Activated CD4-positive, alpha-beta T cell treated with anti-CD3 and anti-CD28 coated beads, Interleukin-2, amount 10 ng/mL, durations not matched to agents 7 days and 5 days (primary cell): Measurements from ENCODE around the gene SPTLC2. TPM values are rescaled to one million over a fixed set of nuclear protein-coding genes. Genes with fewer than 3 reads are reported as not detected.
"Not testable (repeated sequence)": the region's sequence is repeated elsewhere in the genome, so short reads cannot be mapped to it uniquely, and the experiment has no call there.

Experiments
- CTCF ChIA-PET: fragments of 350-600 bp; sonication (Branson Sonifier 250); formaldehyde crosslinking; loops from one replicate; lab custom pipeline; 2021; ENCODE audit warnings: antibody characterized with exemption; lab: Charles Lee
- POLR2A ChIA-PET: fragments of 350-600 bp; sonication (Branson Sonifier 250); formaldehyde crosslinking; loops from one replicate; lab custom pipeline; 2021; ENCODE audit warnings: antibody characterized with exemption; lab: Charles Lee
- DNase-seq: peaks from one replicate; pipeline ENCODE4 v3.0.0-alpha.2; 2020
- H3K27ac Mint-ChIP-seq: one replicate; pipeline ENCODE4 v1.8.0; 2021; ENCODE audit warnings: mild to moderate bottlenecking, moderate library complexity, mixed read lengths
- H3K27me3 Mint-ChIP-seq: one replicate; pipeline ENCODE4 v1.8.0; 2021; ENCODE audit warnings: mixed read lengths
- H3K36me3 Mint-ChIP-seq: one replicate; pipeline ENCODE4 v1.8.0; 2021; ENCODE audit warnings: low read depth, mixed read lengths
- H3K4me1 Mint-ChIP-seq: one replicate; pipeline ENCODE4 v1.8.0; 2021; ENCODE audit warnings: mixed read lengths
- H3K4me3 Mint-ChIP-seq: one replicate; pipeline ENCODE4 v1.8.0; 2021; ENCODE audit warnings: mild to moderate bottlenecking, moderate library complexity, mixed read lengths
- H3K9me3 Mint-ChIP-seq: one replicate; pipeline ENCODE4 v1.8.0; 2021; ENCODE audit warnings: mixed read lengths
- total RNA-seq, 2 experiments: library from RNA; stranded (reverse); gene quantifications; one replicate each; pipeline ENCODE4 v1.2.3, GENCODE V29; 2021

The SPTLC2 gene
- total RNA-seq: 10 to 100 TPM; 54.2 to 64.4 TPM

GRCh38 chr14:77616454-77617229 is at the start of gene SPTLC2:
SPTLC2 (minus strand) TSS chr14:77616637; CDS start chr14:77616579, 58 bp downstream.
- H3K27ac Mint-ChIP-seq: peak within 1 kb of the TSS; percentile 88
- ChIA-PET POLR2A (no interaction called here), CTCF (interaction anchor here (0.6 kb wide), 1 partner anchor 23 kb away, joined by 3 read pairs; no protein-coding TSS in a partner anchor)
- peak; percentile 98 for DNase-seq
- H3K9me3 Mint-ChIP-seq: peaks cover 2% of the 10 kb centered on the region
- peak within 1 kb of the TSS; percentile 88 for H3K4me3 Mint-ChIP-seq
- peaks cover 21% of the 10 kb centered on the region for H3K36me3 Mint-ChIP-seq
- peaks cover 40% of the 10 kb centered on the region for H3K4me1 Mint-ChIP-seq
- H3K27me3 Mint-ChIP-seq: no peaks in the 10 kb centered on the region

- Mint-ChIP-seq H3K36me3 (no peaks in the 10 kb centered on the region), H3K27me3 (no peaks in the 10 kb centered on the region), H3K4me1 (peaks cover 11% of the 10 kb centered on the region), H3K4me3 (no peak overlapping the region), H3K27ac (no peak overlapping the region), H3K9me3 (no peaks in the 10 kb centered on the region)
- POLR2A ChIA-PET: no interaction called here
- no peak for DNase-seq
- CTCF ChIA-PET: no interaction called here
These were observed 46.9 kb upstream of the SPTLC2 start for GRCh38 chr14:77663293-77663692.

- H3K36me3 Mint-ChIP-seq, H3K4me1 Mint-ChIP-seq, H3K27me3 Mint-ChIP-seq, H3K27ac Mint-ChIP-seq, DNase-seq, POLR2A ChIA-PET, H3K4me3 Mint-ChIP-seq, CTCF ChIA-PET, H3K9me3 Mint-ChIP-seq: not testable (repeated sequence)
These were observed 45.1 kb upstream of the SPTLC2 start for GRCh38 chr14:77661562-77661961.

GRCh38 chr14:77660754-77661153 is 44.3 kb upstream of the SPTLC2 start:
- H3K27me3 Mint-ChIP-seq: no peaks in the 10 kb centered on the region
- peaks cover 3% of the 10 kb centered on the region for H3K4me1 Mint-ChIP-seq
- no peak for DNase-seq
- H3K27ac Mint-ChIP-seq: no peak overlapping the region
- no peak overlapping the region for H3K4me3 Mint-ChIP-seq
- CTCF ChIA-PET: interaction anchor here (0.7 kb wide), 1 partner anchor 29 kb away, joined by 3 read pairs; no protein-coding TSS in a partner anchor
- no peaks in the 10 kb centered on the region for H3K9me3 Mint-ChIP-seq
- POLR2A ChIA-PET: no interaction called here
- H3K36me3 Mint-ChIP-seq: no peaks in the 10 kb centered on the region

- H3K9me3 Mint-ChIP-seq: no peaks in the 10 kb centered on the region
- H3K27ac Mint-ChIP-seq: no peak overlapping the region
- no peak for DNase-seq
- H3K4me1 Mint-ChIP-seq: peaks cover 3% of the 10 kb centered on the region
- H3K36me3 Mint-ChIP-seq: no peaks in the 10 kb centered on the region
- ChIA-PET CTCF (interaction anchor here (0.9 kb wide), 1 partner anchor 53 kb away, joined by 3 read pairs; no protein-coding TSS in a partner anchor), POLR2A (no interaction called here)
- no peak overlapping the region for H3K4me3 Mint-ChIP-seq
- H3K27me3 Mint-ChIP-seq: no peaks in the 10 kb centered on the region
These were observed 43.4 kb upstream of the SPTLC2 start for GRCh38 chr14:77659831-77660230.

- no peak overlapping the region for H3K27ac Mint-ChIP-seq
- H3K4me1 Mint-ChIP-seq: peaks cover 18% of the 10 kb centered on the region
- no peak for DNase-seq
- no peaks in the 10 kb centered on the region for H3K27me3 Mint-ChIP-seq
- POLR2A ChIA-PET: no interaction called here
- H3K9me3 Mint-ChIP-seq: no peaks in the 10 kb centered on the region
- CTCF ChIA-PET: interaction anchor here (0.7 kb wide), 1 partner anchor 33 kb away, joined by 3 read pairs; no protein-coding TSS in a partner anchor
- no peaks in the 10 kb centered on the region for H3K36me3 Mint-ChIP-seq
- H3K4me3 Mint-ChIP-seq: no peak overlapping the region
These were observed 40.8 kb upstream of the SPTLC2 start for GRCh38 chr14:77657280-77657679.

- ChIA-PET POLR2A (no interaction called here), CTCF (interaction anchor here (0.7 kb wide), 1 partner anchor 52 kb away, joined by 3 read pairs; no protein-coding TSS in a partner anchor)
- H3K4me1 Mint-ChIP-seq: peaks cover 25% of the 10 kb centered on the region
- H3K9me3 Mint-ChIP-seq: no peaks in the 10 kb centered on the region
- DNase-seq: no peak
- H3K4me3 Mint-ChIP-seq: no peak overlapping the region
- no peaks in the 10 kb centered on the region for H3K36me3 Mint-ChIP-seq
- H3K27ac Mint-ChIP-seq: no peak overlapping the region
- H3K27me3 Mint-ChIP-seq: no peaks in the 10 kb centered on the region
These were observed 37.6 kb upstream of the SPTLC2 start for GRCh38 chr14:77654001-77654441.

GRCh38 chr14:77649326-77649725 is 32.9 kb upstream of the SPTLC2 start:
- no peak for DNase-seq
- H3K27ac Mint-ChIP-seq: no peak overlapping the region

GRCh38 chr14:77648520-77649200 is 32.2 kb upstream of the SPTLC2 start:
- Mint-ChIP-seq H3K27ac (no peak overlapping the region), H3K36me3 (no peaks in the 10 kb centered on the region), H3K4me3 (no peak overlapping the region), H3K9me3 (peaks cover 3% of the 10 kb centered on the region), H3K27me3 (no peaks in the 10 kb centered on the region), H3K4me1 (peaks cover 17% of the 10 kb centered on the region)
- ChIA-PET CTCF (interaction anchor here (0.6 kb wide), 1 partner anchor 509 kb away, joined by 4 read pairs; no protein-coding TSS in a partner anchor), POLR2A (no interaction called here)
- no peak for DNase-seq

More at GRCh38 chr14:77649326-77649725, 32.9 kb upstream of the SPTLC2 start:
- CTCF ChIA-PET: interaction anchor here (0.6 kb wide), 1 partner anchor 508 kb away, joined by 4 read pairs; no protein-coding TSS in a partner anchor
- no peak overlapping the region for H3K4me3 Mint-ChIP-seq
- no peaks in the 10 kb centered on the region for H3K36me3 Mint-ChIP-seq
- H3K4me1 Mint-ChIP-seq: peaks cover 20% of the 10 kb centered on the region
- H3K27me3 Mint-ChIP-seq: no peaks in the 10 kb centered on the region
- peaks cover under 1% of the 10 kb centered on the region for H3K9me3 Mint-ChIP-seq
- POLR2A ChIA-PET: no interaction called here

- H3K4me3 Mint-ChIP-seq: no peak overlapping the region
- CTCF ChIA-PET: interaction anchor here (0.8 kb wide), 1 partner anchor 84 kb away, joined by 3 read pairs; no protein-coding TSS in a partner anchor
- H3K9me3 Mint-ChIP-seq: peaks cover 3% of the 10 kb centered on the region
- no peak for DNase-seq
- no peaks in the 10 kb centered on the region for H3K27me3 Mint-ChIP-seq
- no peak overlapping the region for H3K27ac Mint-ChIP-seq
- peaks cover 12% of the 10 kb centered on the region for H3K4me1 Mint-ChIP-seq
- POLR2A ChIA-PET: interaction anchor here (0.6 kb wide), 1 partner anchor 326 kb away, joined by 3 read pairs; no protein-coding TSS in a partner anchor
- no peaks in the 10 kb centered on the region for H3K36me3 Mint-ChIP-seq
These were observed 31.4 kb upstream of the SPTLC2 start for GRCh38 chr14:77647853-77648252.

GRCh38 chr14:77646907-77647306 is 30.5 kb upstream of the SPTLC2 start:
- H3K4me1 Mint-ChIP-seq: peaks cover 12% of the 10 kb centered on the region
- DNase-seq: no peak
- H3K27me3 Mint-ChIP-seq: no peaks in the 10 kb centered on the region
- no peak overlapping the region for H3K27ac Mint-ChIP-seq
- H3K4me3 Mint-ChIP-seq: no peak overlapping the region
- H3K36me3 Mint-ChIP-seq: no peaks in the 10 kb centered on the region
- POLR2A ChIA-PET: no interaction called here
- CTCF ChIA-PET: no interaction called here
- H3K9me3 Mint-ChIP-seq: peaks cover 3% of the 10 kb centered on the region

- Mint-ChIP-seq H3K9me3 (peaks cover 3% of the 10 kb centered on the region), H3K4me3 (no peak overlapping the region), H3K27ac (no peak overlapping the region), H3K27me3 (no peaks in the 10 kb centered on the region), H3K36me3 (peaks cover 5% of the 10 kb centered on the region), H3K4me1 (peaks cover 20% of the 10 kb centered on the region)
- POLR2A ChIA-PET: no interaction called here
- CTCF ChIA-PET: interaction anchor here (2.0 kb wide), 1 partner anchor 13 kb away, joined by 8 read pairs; no protein-coding TSS in a partner anchor
- no peak for DNase-seq
These were observed 29.2 kb upstream of the SPTLC2 start for GRCh38 chr14:77645520-77646230.
